Lower lobe of right lung (tissue), 2 donors: ENCODE data around the gene ZNF718. TPM values are rescaled to one million over a fixed set of nuclear protein-coding genes. Genes with fewer than 3 reads are reported as not detected.

Experiments
- ATAC-seq, 2 donors: fragments of 200-7000 bp; cut with Tn5 transposase; one replicate each; pipeline ENCODE4 v1.9.1; 2020 to 2022; ENCODE audit warnings: mild to moderate bottlenecking in 2 of 2, moderate library complexity in 2 of 2
- DNase-seq: peaks from one replicate; pipeline ENCODE4 v3.0.0-alpha.2; 2020
- H3K27ac ChIP-seq: fragments of 200-600 bp; one replicate; pipeline ENCODE4 v1.8.0; 2022
- H3K27me3 ChIP-seq: fragments of 200-600 bp; one replicate; pipeline ENCODE4 v1.8.0; 2022; ENCODE audit warnings: low read depth
- H3K36me3 ChIP-seq: fragments of 200-600 bp; one replicate; pipeline ENCODE4 v1.8.0; 2022; ENCODE audit warnings: mild to moderate bottlenecking
- H3K4me1 ChIP-seq: fragments of 200-600 bp; one replicate; pipeline ENCODE4 v1.8.0; 2022
- H3K4me3 ChIP-seq: fragments of 200-600 bp; one replicate; pipeline ENCODE4 v1.8.0; 2022; ENCODE audit warnings: mild to moderate bottlenecking
- H3K9me3 ChIP-seq: fragments of 200-600 bp; one replicate; pipeline ENCODE4 v1.8.0; 2022
- CTCF ChIP-seq: fragments of 200-600 bp; IDR thresholded peaks from one replicate; pipeline ENCODE4 v1.8.0; 2022; ENCODE audit warnings: antibody characterized with exemption, mild to moderate bottlenecking
- intact Hi-C: fragments of 100-400 bp; cut with DNase I; formaldehyde crosslinking; loops from one replicate; pipeline ENCODE4 v1.11.0; 2022
- total RNA-seq: library from RNA; stranded (reverse); fragmentation: NEBNext Ultra II Directional; extraction: Animal tissue kit (Norgen Biotek cat#: 25700); gene quantifications from one replicate; pipeline ENCODE4 v1.2.1, GENCODE V29; 2021
- donor health status: DM: no; HTN: yes; CAD: no; lungs with severe emphysema.

ZNF718 gene
- total RNA-seq, 1 donor from 2014 or later = 9.8 TPM

- H3K9me3 ChIP-seq = peaks cover 39% of the 10 kb centered on the region
- H3K27ac ChIP-seq = no peak overlapping the region
- H3K27me3 ChIP-seq = peaks cover 34% of the 10 kb centered on the region
- intact Hi-C loops = no loop called here
- TF ChIP-seq CTCF = no peak
- ATAC-seq (no peak), DNase-seq (no peak)
- no peaks in the 10 kb centered on the region for H3K4me1 ChIP-seq
- no peak overlapping the region for H3K4me3 ChIP-seq
- H3K36me3 ChIP-seq = no peaks in the 10 kb centered on the region
Measured at GRCh38 chr4:107083-107443, 17.2 kb upstream of the ZNF718 start.

- intact Hi-C loops = no loop called here
- H3K27ac ChIP-seq = no peak overlapping the region
- DNase-seq = peak; percentile 36
- no peaks in the 10 kb centered on the region for H3K4me1 ChIP-seq
- peaks cover 34% of the 10 kb centered on the region for H3K9me3 ChIP-seq
- no peak for ATAC-seq
- TF ChIP-seq CTCF = no peak
- peaks cover 34% of the 10 kb centered on the region for H3K27me3 ChIP-seq
- H3K4me3 ChIP-seq = no peak overlapping the region
- no peaks in the 10 kb centered on the region for H3K36me3 ChIP-seq
Measured at GRCh38 chr4:107444-108429, 16.6 kb upstream of the ZNF718 start.

GRCh38 chr4:112771-113170, 11.5 kb upstream of the ZNF718 start:
- no peak for TF ChIP-seq CTCF
- no peak for DNase-seq
- no peak for ATAC-seq
- Histone ChIP-seq H3K4me1 (no peaks in the 10 kb centered on the region), H3K9me3 (peaks cover under 1% of the 10 kb centered on the region), H3K4me3 (no peak overlapping the region), H3K27me3 (peaks cover 22% of the 10 kb centered on the region), H3K36me3 (no peaks in the 10 kb centered on the region), H3K27ac (no peak overlapping the region)
- intact Hi-C loops = no loop called here

- no peak for ATAC-seq
- Histone ChIP-seq H3K9me3 (no peaks in the 10 kb centered on the region), H3K4me1 (no peaks in the 10 kb centered on the region), H3K4me3 (no peak overlapping the region), H3K27ac (no peak overlapping the region), H3K36me3 (no peaks in the 10 kb centered on the region), H3K27me3 (peaks cover 13% of the 10 kb centered on the region)
- intact Hi-C loops = no loop called here
- TF ChIP-seq CTCF = no peak
- DNase-seq = no peak
Measured at GRCh38 chr4:113732-114131, 10.6 kb upstream of the ZNF718 start.

- TF ChIP-seq CTCF = no peak
- ATAC-seq (no peak), DNase-seq (no peak)
- Histone ChIP-seq H3K36me3 (no peaks in the 10 kb centered on the region), H3K27me3 (peaks cover 9% of the 10 kb centered on the region), H3K4me3 (no peak overlapping the region), H3K4me1 (no peaks in the 10 kb centered on the region), H3K27ac (no peak overlapping the region), H3K9me3 (no peaks in the 10 kb centered on the region)
- intact Hi-C loops = no loop called here
Measured at GRCh38 chr4:114149-114548, 10.2 kb upstream of the ZNF718 start.
